CD14-positive monocyte (primary cell): Measurements from ENCODE around the gene AASS. TPM values are rescaled to one million over a fixed set of nuclear protein-coding genes. Genes with fewer than 3 reads are reported as not detected.

Experiments
- DNase-seq, 3 donors: peaks; one replicate each; pipeline ENCODE4 v3.0.0-alpha.2; 2011 to 2022
- H2AFZ ChIP-seq: 2 replicates; pipeline ENCODE4 v1.6.0; 2012; ENCODE audit warnings: mild to moderate bottlenecking, low read depth, low read length, inconsistent platforms; ENCODE audit not compliant: insufficient read depth, poor library complexity, severe bottlenecking
- H3K27ac ChIP-seq, 2 donors: 1 replicate in 1 of 2; 2 replicates in 1 of 2; pipeline ENCODE4 v1.5.1; 2012 to 2013; ENCODE audit warnings: low read length in 2 of 2, control low read depth in 1 of 2, inconsistent platforms in 1 of 2, low read depth in 1 of 2, mild to moderate bottlenecking in 1 of 2
- H3K27me3 ChIP-seq, 2 donors: one replicate each; pipeline versions ENCODE4 v1.6.0 to v1.6.1; 2011 to 2013; ENCODE audit warnings: low read length in 2 of 2; ENCODE audit not compliant: control insufficient read depth in 2 of 2, insufficient read depth in 2 of 2
- H3K36me3 ChIP-seq, 2 donors: replicated peaks in 1 of 2; 1 replicate in 1 of 2; 2 replicates in 1 of 2; pipeline versions ENCODE4 v1.5.1 to v1.6.1; 2012 to 2013; ENCODE audit warnings: low read length in 2 of 2, control low read depth in 1 of 2, inconsistent platforms in 1 of 2, mild to moderate bottlenecking in 1 of 2; ENCODE audit not compliant: insufficient read depth in 2 of 2, control insufficient read depth in 1 of 2
- H3K4me1 ChIP-seq, 2 donors: 1 replicate in 1 of 2; 2 replicates in 1 of 2; pipeline versions ENCODE4 v1.5.1 to v1.6.1; 2012 to 2013; ENCODE audit warnings: low read length in 2 of 2, control low read depth in 1 of 2, inconsistent platforms in 1 of 2, mild to moderate bottlenecking in 1 of 2, moderate library complexity in 1 of 2; ENCODE audit not compliant: insufficient read depth in 2 of 2, control insufficient read depth in 1 of 2
- H3K4me2 ChIP-seq: replicated peaks from 2 replicates; pipeline ENCODE3; 2012; ENCODE audit warnings: low read length, moderate library complexity, mild to moderate bottlenecking; ENCODE audit not compliant: poor library complexity, severe bottlenecking; ENCODE audit errors: extremely low read depth
- H3K4me3 ChIP-seq, 3 experiments: fragments of 200-600 bp in 1 of 3; sonication (generic) in 1 of 3; replicated peaks in 1 of 3; 1 replicate in 2 of 3; 2 replicates in 1 of 3; pipeline ENCODE4 v1.5.1; 2011 to 2013; ENCODE audit warnings: low read length in 3 of 3, mild to moderate bottlenecking in 3 of 3, control low read depth in 2 of 3, low read depth in 2 of 3, inconsistent platforms in 1 of 3, moderate library complexity in 1 of 3
- H3K79me2 ChIP-seq: 2 replicates; pipeline ENCODE4 v1.6.0; 2012; ENCODE audit warnings: mild to moderate bottlenecking, control low read depth, inconsistent platforms, low read length, moderate library complexity; ENCODE audit not compliant: insufficient read depth
- H3K9ac ChIP-seq: 2 replicates; pipeline ENCODE4 v1.6.0; 2017; ENCODE audit warnings: low read length, mild to moderate bottlenecking; ENCODE audit not compliant: insufficient read depth, poor library complexity, severe bottlenecking
- H3K9me3 ChIP-seq, 2 donors: replicated peaks in 1 of 2; 1 replicate in 1 of 2; 2 replicates in 1 of 2; pipeline versions ENCODE4 v1.5.1 to v1.6.1; 2012 to 2013; ENCODE audit warnings: low read length in 2 of 2, control low read depth in 1 of 2; ENCODE audit not compliant: control insufficient read depth in 1 of 2, insufficient read depth in 1 of 2
- H4K20me1 ChIP-seq: 2 replicates; pipeline ENCODE4 v1.6.0; 2012; ENCODE audit warnings: mild to moderate bottlenecking, low read length, control low read depth, moderate library complexity; ENCODE audit not compliant: insufficient read depth
- H3K27ac Mint-ChIP-seq, 7 donors: one replicate each; pipeline ENCODE4 v1.8.0; 2020; ENCODE audit warnings: mild to moderate bottlenecking in 7 of 7, mixed read lengths in 7 of 7, moderate library complexity in 6 of 7, inconsistent platforms in 2 of 7
- H3K27me3 Mint-ChIP-seq, 3 donors: one replicate each; pipeline ENCODE4 v1.8.0; 2021 to 2022; ENCODE audit warnings: low read depth in 3 of 3, mild to moderate bottlenecking in 3 of 3, mixed read lengths in 3 of 3, moderate library complexity in 3 of 3, inconsistent platforms in 1 of 3
- H3K36me3 Mint-ChIP-seq, 2 donors: one replicate each; pipeline ENCODE4 v1.8.0; 2020; ENCODE audit warnings: mixed read lengths in 2 of 2, inconsistent platforms in 1 of 2, mild to moderate bottlenecking in 1 of 2
- H3K4me1 Mint-ChIP-seq: one replicate; pipeline ENCODE4 v1.8.0; 2020; ENCODE audit warnings: mild to moderate bottlenecking, mixed read lengths
- H3K4me3 Mint-ChIP-seq, 2 donors: one replicate each; pipeline ENCODE4 v1.8.0; 2020; ENCODE audit warnings: mild to moderate bottlenecking in 2 of 2, mixed read lengths in 2 of 2, moderate library complexity in 1 of 2
- H3K9me3 Mint-ChIP-seq, 7 donors: one replicate each; pipeline ENCODE4 v1.8.0; 2020 to 2022; ENCODE audit warnings: mixed read lengths in 7 of 7, mild to moderate bottlenecking in 6 of 7, moderate library complexity in 6 of 7, inconsistent platforms in 2 of 7
- WGBS: methylation state at CpG from one replicate; pipeline ENCODE4 v1.1.5; 2013; ENCODE audit warnings: missing lambda C conversion rate; ENCODE audit not compliant: insufficient coverage; 5-methylcytosine and 5-hydroxymethylcytosine counted together
- intact Hi-C, 2 donors: fragments of 100-400 bp; cut with micrococcal nuclease; formaldehyde crosslinking; loops; one replicate each; pipeline versions ENCODE4 v1.15.0 to v1.15.1; 2023
- polyA plus RNA-seq, 3 donors: library from polyadenylated mRNA; depleted of rRNA in 1 of 3; unstranded in 2 of 3; stranded (reverse) in 1 of 3; fragments of 300-500 nt in 2 of 3; fragments of >200 nt in 1 of 3; fragmentation: Illumina TruSeq in 2 of 3; gene quantifications; 1 replicate in 2 of 3; 2 replicates in 1 of 3; pipeline ENCODE4 v1.2.3, GENCODE V29; 2012 to 2021
- TF ChIP-seq, protein P1 (sequence below): fragments of 200-600 bp; IDR thresholded peaks from one replicate; pipeline ENCODE4 v1.8.0; 2022; ENCODE audit warnings: antibody characterized with exemption, mild to moderate bottlenecking

Gene AASS
- polyA plus RNA-seq, 3 donors: 0.22 to 0.33 TPM; not detected in 1

DNA sequence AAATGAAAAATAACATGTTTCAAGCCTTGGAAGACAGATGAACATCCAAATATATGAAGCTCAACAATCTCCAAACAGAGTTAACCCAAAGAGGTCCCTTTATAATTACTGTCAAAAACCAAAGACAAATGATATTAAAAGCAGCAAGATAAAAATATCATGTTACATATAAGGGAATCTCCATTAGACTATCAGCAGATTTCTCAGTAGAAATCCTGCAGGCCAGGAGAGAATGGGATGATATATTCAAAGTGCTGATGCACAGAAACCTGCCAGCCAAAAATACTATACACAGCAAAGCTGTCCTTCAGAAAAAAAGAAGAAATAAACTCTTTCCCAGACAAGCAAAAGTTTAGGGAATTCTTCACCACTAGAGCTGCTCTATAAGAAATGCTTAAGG, 41.0 kb downstream of the AASS start:
- H4K20me1 ChIP-seq: no peaks in the 10 kb centered on the region
- no peaks in the 10 kb centered on the region for H3K4me1 ChIP-seq
- H2AFZ ChIP-seq: no peak overlapping the region
- H3K4me3 ChIP-seq: no peak overlapping the region
- H3K36me3 Mint-ChIP-seq: no peaks in the 10 kb centered on the region
- H3K79me2 ChIP-seq: no peaks in the 10 kb centered on the region
- no peaks in the 10 kb centered on the region for H3K27me3 ChIP-seq
- no peak overlapping the region for H3K27ac Mint-ChIP-seq
- H3K9me3 ChIP-seq: peaks cover 4 to 13% of the 10 kb centered on the region in 2 donors
- H3K27me3 Mint-ChIP-seq: no peaks in the 10 kb centered on the region
- H3K27ac ChIP-seq: no peak overlapping the region
- H3K9ac ChIP-seq: no peak overlapping the region
- TF ChIP-seq, protein P1, sequence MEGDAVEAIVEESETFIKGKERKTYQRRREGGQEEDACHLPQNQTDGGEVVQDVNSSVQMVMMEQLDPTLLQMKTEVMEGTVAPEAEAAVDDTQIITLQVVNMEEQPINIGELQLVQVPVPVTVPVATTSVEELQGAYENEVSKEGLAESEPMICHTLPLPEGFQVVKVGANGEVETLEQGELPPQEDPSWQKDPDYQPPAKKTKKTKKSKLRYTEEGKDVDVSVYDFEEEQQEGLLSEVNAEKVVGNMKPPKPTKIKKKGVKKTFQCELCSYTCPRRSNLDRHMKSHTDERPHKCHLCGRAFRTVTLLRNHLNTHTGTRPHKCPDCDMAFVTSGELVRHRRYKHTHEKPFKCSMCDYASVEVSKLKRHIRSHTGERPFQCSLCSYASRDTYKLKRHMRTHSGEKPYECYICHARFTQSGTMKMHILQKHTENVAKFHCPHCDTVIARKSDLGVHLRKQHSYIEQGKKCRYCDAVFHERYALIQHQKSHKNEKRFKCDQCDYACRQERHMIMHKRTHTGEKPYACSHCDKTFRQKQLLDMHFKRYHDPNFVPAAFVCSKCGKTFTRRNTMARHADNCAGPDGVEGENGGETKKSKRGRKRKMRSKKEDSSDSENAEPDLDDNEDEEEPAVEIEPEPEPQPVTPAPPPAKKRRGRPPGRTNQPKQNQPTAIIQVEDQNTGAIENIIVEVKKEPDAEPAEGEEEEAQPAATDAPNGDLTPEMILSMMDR: no peak
- peaks cover 3 to 16% (median 11%) of the 10 kb centered on the region in 7 donors for H3K9me3 Mint-ChIP-seq
- intact Hi-C loops: no loop called here
- no peak for DNase-seq
- no peak overlapping the region for H3K4me3 Mint-ChIP-seq
- no peak overlapping the region for H3K4me2 ChIP-seq
- H3K36me3 ChIP-seq: no peaks in the 10 kb centered on the region
- no peaks in the 10 kb centered on the region for H3K4me1 Mint-ChIP-seq

GRCh38 chr7:122100021-122100420, 44.0 kb downstream of the AASS start:
- Histone ChIP-seq H3K9ac (no peak overlapping the region), H3K27me3 (no peaks in the 10 kb centered on the region), H3K79me2 (no peaks in the 10 kb centered on the region), H3K27ac (no peak overlapping the region), H2AFZ (no peak overlapping the region), H3K4me3 (no peak overlapping the region), H4K20me1 (no peaks in the 10 kb centered on the region), H3K4me1 (no peaks in the 10 kb centered on the region), H3K36me3 (no peaks in the 10 kb centered on the region), H3K9me3 (peaks cover 4 to 13% of the 10 kb centered on the region in 2 donors), H3K4me2 (no peak overlapping the region)
- no peak for DNase-seq
- H3K27me3 Mint-ChIP-seq: no peaks in the 10 kb centered on the region
- peaks cover 2 to 13% (median 7%) of the 10 kb centered on the region in 7 donors for H3K9me3 Mint-ChIP-seq
- H3K4me1 Mint-ChIP-seq: no peaks in the 10 kb centered on the region
- no peaks in the 10 kb centered on the region for H3K36me3 Mint-ChIP-seq
- no peak overlapping the region for H3K4me3 Mint-ChIP-seq
- TF ChIP-seq, protein P1: no peak
- intact Hi-C loops: no loop called here
- H3K27ac Mint-ChIP-seq: no peak overlapping the region
- WGBS: no CpG with 5 or more reads among the region's 3 CpGs
